Measurements from ENCODE around the gene NRIP3. TPM values are rescaled to one million over a fixed set of nuclear protein-coding genes. Genes with fewer than 3 reads are reported as not detected.
A peak's percentile ranks its signal among the peaks of the same experiment; 100 is the strongest.

The NRIP3 gene
- total and polyA plus RNA-seq, 4 donors = under 0.01 to 1.0 (median 0.07) TPM; not detected in 1

DNA sequence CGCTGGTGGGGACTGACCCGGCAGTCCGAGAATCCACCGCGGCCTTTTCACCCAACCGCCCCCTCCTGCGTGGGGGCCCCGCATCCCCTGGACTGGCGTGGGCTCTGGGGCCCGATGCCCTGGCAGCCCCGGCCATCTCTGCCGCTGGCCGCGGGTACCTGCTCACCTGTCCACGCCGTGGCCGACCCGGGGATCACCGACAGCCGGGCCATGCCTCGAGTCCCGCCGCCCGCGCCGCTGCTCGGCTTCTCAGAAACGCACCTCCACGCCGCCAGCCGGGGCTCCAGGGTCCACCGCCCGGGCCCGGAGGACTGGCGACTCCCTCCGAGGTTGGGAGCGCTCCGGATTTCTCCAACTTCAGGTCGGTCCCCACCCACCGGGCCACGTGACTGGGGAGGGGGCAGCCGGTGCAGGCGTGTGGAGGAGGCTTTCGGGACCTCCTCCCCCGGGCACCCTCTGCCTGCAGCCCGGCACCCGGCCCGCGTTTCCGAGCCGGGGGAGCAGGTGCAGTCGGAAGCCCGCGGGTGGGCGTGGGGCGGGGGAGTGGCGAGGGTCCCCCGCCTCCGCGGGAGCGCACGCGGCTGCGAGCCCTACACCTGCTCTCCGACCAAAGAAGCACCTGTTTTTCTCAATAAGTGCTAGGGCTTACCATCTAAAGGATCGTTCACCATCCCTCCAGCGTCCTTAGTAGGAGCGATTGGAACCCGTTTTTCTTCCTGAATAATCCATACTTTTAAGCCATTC, 554 bp upstream of the NRIP3 start (continued):
- TF ChIP-seq, protein P1, sequence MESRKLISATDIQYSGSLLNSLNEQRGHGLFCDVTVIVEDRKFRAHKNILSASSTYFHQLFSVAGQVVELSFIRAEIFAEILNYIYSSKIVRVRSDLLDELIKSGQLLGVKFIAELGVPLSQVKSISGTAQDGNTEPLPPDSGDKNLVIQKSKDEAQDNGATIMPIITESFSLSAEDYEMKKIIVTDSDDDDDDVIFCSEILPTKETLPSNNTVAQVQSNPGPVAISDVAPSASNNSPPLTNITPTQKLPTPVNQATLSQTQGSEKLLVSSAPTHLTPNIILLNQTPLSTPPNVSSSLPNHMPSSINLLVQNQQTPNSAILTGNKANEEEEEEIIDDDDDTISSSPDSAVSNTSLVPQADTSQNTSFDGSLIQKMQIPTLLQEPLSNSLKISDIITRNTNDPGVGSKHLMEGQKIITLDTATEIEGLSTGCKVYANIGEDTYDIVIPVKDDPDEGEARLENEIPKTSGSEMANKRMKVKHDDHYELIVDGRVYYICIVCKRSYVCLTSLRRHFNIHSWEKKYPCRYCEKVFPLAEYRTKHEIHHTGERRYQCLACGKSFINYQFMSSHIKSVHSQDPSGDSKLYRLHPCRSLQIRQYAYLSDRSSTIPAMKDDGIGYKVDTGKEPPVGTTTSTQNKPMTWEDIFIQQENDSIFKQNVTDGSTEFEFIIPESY (IDR thresholded peaks at IDR 0.05) = no peak

DNA sequence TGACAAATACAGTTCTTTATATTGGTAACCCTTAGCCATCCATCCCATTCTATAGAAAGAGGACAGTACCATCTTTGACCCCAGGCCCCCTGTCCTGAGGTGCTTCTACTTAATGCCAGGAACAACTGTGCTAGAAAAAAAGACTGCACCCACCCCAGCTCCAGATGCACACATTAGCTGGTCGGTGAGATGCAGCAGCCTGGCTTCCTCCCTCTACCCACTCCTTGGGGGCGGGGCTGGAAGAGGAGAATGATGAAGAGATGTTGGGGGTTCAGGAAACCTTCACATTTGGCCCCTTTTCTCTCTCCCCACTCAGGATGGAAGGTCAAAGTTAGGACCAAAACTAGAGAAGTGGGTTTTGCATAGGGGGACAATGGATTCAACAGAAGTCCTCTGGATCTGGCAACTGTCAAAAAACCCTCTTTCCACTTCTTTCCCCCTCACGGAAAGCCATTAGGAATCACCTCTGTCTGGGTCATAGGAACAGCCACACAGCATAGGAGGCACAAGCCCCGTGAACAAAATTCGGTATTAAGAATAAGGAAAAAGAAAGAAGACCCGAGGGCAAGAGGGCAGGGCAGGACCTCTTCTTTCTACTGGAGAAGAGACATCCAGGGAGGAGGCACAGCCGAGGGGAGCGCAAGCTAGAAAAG, 755 bp downstream of the NRIP3 start:
- Histone ChIP-seq H3K4me3 (ENCODE audit: low read depth in 1 of 3, low read length in 3 of 3) (peak overlapping the region in 2 of 3 donors; percentile 21 to 46), H3K9ac (ENCODE audit: low read depth in 1 of 2, low read length in 2 of 2) (no peak overlapping the region), H3K27me3 (ENCODE audit: control insufficient read depth in 4 of 4, insufficient read depth in 4 of 4, low read length in 3 of 4) (peaks cover 0 to 10% (median 5%) of the 10 kb centered on the region in 4 donors), H3K27ac (ENCODE audit: low read depth in 1 of 2, low read length in 2 of 2) (no peak overlapping the region), H3K36me3 (ENCODE audit: control insufficient read depth in 4 of 4, insufficient read depth in 3 of 4, low read depth in 1 of 4, low read length in 3 of 4) (no peaks in the 10 kb centered on the region), H3K4me1 (ENCODE audit: control insufficient read depth in 4 of 4, insufficient read depth in 4 of 4, low read length in 3 of 4) (peaks cover 7 to 14% (median 10%) of the 10 kb centered on the region in 4 donors), H3K9me3 (ENCODE audit: control insufficient read depth in 4 of 4, low read length in 3 of 4) (no peaks in the 10 kb centered on the region)
- 11% methylated on average over 8 of the region's 8 CpGs for WGBS
- DNase-seq (ENCODE audit: low spot score) = no peak
- no peak for TF ChIP-seq SP1 (IDR thresholded peaks at IDR 0.05)
- TF ChIP-seq, protein P2, sequence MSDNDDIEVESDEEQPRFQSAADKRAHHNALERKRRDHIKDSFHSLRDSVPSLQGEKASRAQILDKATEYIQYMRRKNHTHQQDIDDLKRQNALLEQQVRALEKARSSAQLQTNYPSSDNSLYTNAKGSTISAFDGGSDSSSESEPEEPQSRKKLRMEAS (IDR thresholded peaks at IDR 0.05) = no peak
- no peak for TF ChIP-seq HNF4G (IDR thresholded peaks at IDR 0.05)
- no peak for TF ChIP-seq GABPA (IDR thresholded peaks at IDR 0.05 in 1 of 2, conservative IDR thresholded peaks at IDR 0.05 in 1 of 2)
- TF ChIP-seq FOXA1 (IDR thresholded peaks at IDR 0.05) = no peak
- TF ChIP-seq JUND (IDR thresholded peaks at IDR 0.05) = no peak
- TF ChIP-seq RAD21 (IDR thresholded peaks at IDR 0.05) = no peak
- no peak for TF ChIP-seq YY1 (IDR thresholded peaks at IDR 0.05)
- no peak for TF ChIP-seq EGR1 (IDR thresholded peaks at IDR 0.05; ENCODE audit: low read depth in 2 of 2)
- TF ChIP-seq, protein P3, sequence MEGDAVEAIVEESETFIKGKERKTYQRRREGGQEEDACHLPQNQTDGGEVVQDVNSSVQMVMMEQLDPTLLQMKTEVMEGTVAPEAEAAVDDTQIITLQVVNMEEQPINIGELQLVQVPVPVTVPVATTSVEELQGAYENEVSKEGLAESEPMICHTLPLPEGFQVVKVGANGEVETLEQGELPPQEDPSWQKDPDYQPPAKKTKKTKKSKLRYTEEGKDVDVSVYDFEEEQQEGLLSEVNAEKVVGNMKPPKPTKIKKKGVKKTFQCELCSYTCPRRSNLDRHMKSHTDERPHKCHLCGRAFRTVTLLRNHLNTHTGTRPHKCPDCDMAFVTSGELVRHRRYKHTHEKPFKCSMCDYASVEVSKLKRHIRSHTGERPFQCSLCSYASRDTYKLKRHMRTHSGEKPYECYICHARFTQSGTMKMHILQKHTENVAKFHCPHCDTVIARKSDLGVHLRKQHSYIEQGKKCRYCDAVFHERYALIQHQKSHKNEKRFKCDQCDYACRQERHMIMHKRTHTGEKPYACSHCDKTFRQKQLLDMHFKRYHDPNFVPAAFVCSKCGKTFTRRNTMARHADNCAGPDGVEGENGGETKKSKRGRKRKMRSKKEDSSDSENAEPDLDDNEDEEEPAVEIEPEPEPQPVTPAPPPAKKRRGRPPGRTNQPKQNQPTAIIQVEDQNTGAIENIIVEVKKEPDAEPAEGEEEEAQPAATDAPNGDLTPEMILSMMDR (IDR thresholded peaks at IDR 0.05; ENCODE audit: low read depth, low read length, missing input control) = no peak
- TF ChIP-seq TAF1 (conservative IDR thresholded peaks at IDR 0.05) = no peak
- TF ChIP-seq HNF4A (conservative IDR thresholded peaks at IDR 0.05) = no peak
- TF ChIP-seq, protein P1 (IDR thresholded peaks at IDR 0.05) = no peak
- TF ChIP-seq, protein P4, sequence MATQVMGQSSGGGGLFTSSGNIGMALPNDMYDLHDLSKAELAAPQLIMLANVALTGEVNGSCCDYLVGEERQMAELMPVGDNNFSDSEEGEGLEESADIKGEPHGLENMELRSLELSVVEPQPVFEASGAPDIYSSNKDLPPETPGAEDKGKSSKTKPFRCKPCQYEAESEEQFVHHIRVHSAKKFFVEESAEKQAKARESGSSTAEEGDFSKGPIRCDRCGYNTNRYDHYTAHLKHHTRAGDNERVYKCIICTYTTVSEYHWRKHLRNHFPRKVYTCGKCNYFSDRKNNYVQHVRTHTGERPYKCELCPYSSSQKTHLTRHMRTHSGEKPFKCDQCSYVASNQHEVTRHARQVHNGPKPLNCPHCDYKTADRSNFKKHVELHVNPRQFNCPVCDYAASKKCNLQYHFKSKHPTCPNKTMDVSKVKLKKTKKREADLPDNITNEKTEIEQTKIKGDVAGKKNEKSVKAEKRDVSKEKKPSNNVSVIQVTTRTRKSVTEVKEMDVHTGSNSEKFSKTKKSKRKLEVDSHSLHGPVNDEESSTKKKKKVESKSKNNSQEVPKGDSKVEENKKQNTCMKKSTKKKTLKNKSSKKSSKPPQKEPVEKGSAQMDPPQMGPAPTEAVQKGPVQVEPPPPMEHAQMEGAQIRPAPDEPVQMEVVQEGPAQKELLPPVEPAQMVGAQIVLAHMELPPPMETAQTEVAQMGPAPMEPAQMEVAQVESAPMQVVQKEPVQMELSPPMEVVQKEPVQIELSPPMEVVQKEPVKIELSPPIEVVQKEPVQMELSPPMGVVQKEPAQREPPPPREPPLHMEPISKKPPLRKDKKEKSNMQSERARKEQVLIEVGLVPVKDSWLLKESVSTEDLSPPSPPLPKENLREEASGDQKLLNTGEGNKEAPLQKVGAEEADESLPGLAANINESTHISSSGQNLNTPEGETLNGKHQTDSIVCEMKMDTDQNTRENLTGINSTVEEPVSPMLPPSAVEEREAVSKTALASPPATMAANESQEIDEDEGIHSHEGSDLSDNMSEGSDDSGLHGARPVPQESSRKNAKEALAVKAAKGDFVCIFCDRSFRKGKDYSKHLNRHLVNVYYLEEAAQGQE (IDR thresholded peaks at IDR 0.05) = no peak
- TF ChIP-seq FOXA2 (IDR thresholded peaks at IDR 0.05) = no peak
- TF ChIP-seq RXRA (IDR thresholded peaks at IDR 0.05) = no peak
- TF ChIP-seq, protein P5, sequence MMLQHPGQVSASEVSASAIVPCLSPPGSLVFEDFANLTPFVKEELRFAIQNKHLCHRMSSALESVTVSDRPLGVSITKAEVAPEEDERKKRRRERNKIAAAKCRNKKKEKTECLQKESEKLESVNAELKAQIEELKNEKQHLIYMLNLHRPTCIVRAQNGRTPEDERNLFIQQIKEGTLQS (IDR thresholded peaks at IDR 0.05) = no peak
- TF ChIP-seq NR2F2 (IDR thresholded peaks at IDR 0.05) = no peak

All from liver (tissue), 9 donors.